ENCODE results near the gene SLC41A3.
"Not testable (repeated sequence)": the region's sequence is repeated elsewhere in the genome, so short reads cannot be mapped to it uniquely, and the experiment has no call there.

SLC41A3 gene

GRCh38 chr3:126082362-126083137, 1.4 kb downstream of the SLC41A3 start:
- no peak for DNase-seq (ENCODE audit: low spot score)

GRCh38 chr3:126081618-126082361, 2.1 kb downstream of the SLC41A3 start:
- DNase-seq (ENCODE audit: low spot score): peak; percentile 64

GRCh38 chr3:126080970-126081369, 3.0 kb downstream of the SLC41A3 start:
- DNase-seq (ENCODE audit: low spot score): no peak

- DNase-seq (ENCODE audit: low spot score): no peak
These were observed 5.1 kb downstream of the SLC41A3 start for GRCh38 chr3:126078866-126079265.

GRCh38 chr3:126077754-126078153, 6.2 kb downstream of the SLC41A3 start:
- no peak for DNase-seq (ENCODE audit: low spot score)

GRCh38 chr3:126076140-126076539, 7.8 kb downstream of the SLC41A3 start:
- no peak for DNase-seq (ENCODE audit: low spot score)

GRCh38 chr3:126070146-126070545, 13.8 kb downstream of the SLC41A3 start:
- DNase-seq (ENCODE audit: low spot score): no peak

GRCh38 chr3:126067959-126068358, 16.0 kb downstream of the SLC41A3 start:
- no peak for DNase-seq (ENCODE audit: low spot score)

GRCh38 chr3:126066676-126067075, 17.2 kb downstream of the SLC41A3 start:
- DNase-seq (ENCODE audit: low spot score): not testable (repeated sequence)

- no peak for DNase-seq (ENCODE audit: low spot score)
These were observed 18.0 kb downstream of the SLC41A3 start for GRCh38 chr3:126065876-126066275.

GRCh38 chr3:126064627-126065258, 19.2 kb downstream of the SLC41A3 start:
- DNase-seq (ENCODE audit: low spot score): no peak

GRCh38 chr3:126063358-126063965, 20.5 kb downstream of the SLC41A3 start:
- DNase-seq (ENCODE audit: low spot score): no peak

- no peak for DNase-seq (ENCODE audit: low spot score)
These were observed 22.5 kb downstream of the SLC41A3 start for GRCh38 chr3:126061301-126062032.

- no peak for DNase-seq (ENCODE audit: low spot score)
These were observed 23.2 kb downstream of the SLC41A3 start for GRCh38 chr3:126060613-126061145.

- DNase-seq (ENCODE audit: low spot score): no peak
These were observed 25.3 kb downstream of the SLC41A3 start for GRCh38 chr3:126058666-126059065.

GRCh38 chr3:126057936-126058335, 26.0 kb downstream of the SLC41A3 start:
- no peak for DNase-seq (ENCODE audit: low spot score)

GRCh38 chr3:126057501-126057819, 26.5 kb downstream of the SLC41A3 start:
- no peak for DNase-seq (ENCODE audit: low spot score)

- DNase-seq (ENCODE audit: low spot score): no peak
These were observed 27.0 kb downstream of the SLC41A3 start for GRCh38 chr3:126056681-126057500.

- no peak for DNase-seq (ENCODE audit: low spot score)
These were observed 27.8 kb downstream of the SLC41A3 start for GRCh38 chr3:126056088-126056487.

- no peak for DNase-seq (ENCODE audit: low spot score)
These were observed 29.1 kb downstream of the SLC41A3 start for GRCh38 chr3:126054870-126055269.

Data from COLO829 (cell line).